Activated T-cell treated with anti-CD3 and anti-CD28 coated beads, Interleukin-2, amount 50 U/mL, for 4 hours (primary cell): ENCODE results near the gene NAALAD2. TPM values are rescaled to one million over a fixed set of nuclear protein-coding genes. Genes with fewer than 3 reads are reported as not detected.
"Not testable (repeated sequence)": the region's sequence is repeated elsewhere in the genome, so short reads cannot be mapped to it uniquely, and the experiment has no call there.

Experiments used
- ATAC-seq, 2 donors: fragments of 200-7000 bp; cut with Tn5 transposase; one replicate each; pipeline ENCODE4 v1.10.0; 2021
- DNase-seq: peaks from one replicate; pipeline ENCODE4 v3.0.0-alpha.2; 2020
- H3K27me3 Mint-ChIP-seq: one replicate; pipeline ENCODE4 v1.8.0; 2021; ENCODE audit warnings: low read depth, mixed read lengths
- H3K36me3 Mint-ChIP-seq: one replicate; pipeline ENCODE4 v1.8.0; 2022; ENCODE audit warnings: mixed read lengths; ENCODE audit not compliant: insufficient read depth
- H3K4me1 Mint-ChIP-seq: one replicate; pipeline ENCODE4 v1.8.0; 2021; ENCODE audit warnings: low read depth, mixed read lengths
- H3K4me3 Mint-ChIP-seq: one replicate; pipeline ENCODE4 v1.8.0; 2021; ENCODE audit warnings: mild to moderate bottlenecking, moderate library complexity, mixed read lengths
- H3K9me3 Mint-ChIP-seq: one replicate; pipeline ENCODE4 v1.8.0; 2021; ENCODE audit warnings: mixed read lengths
- total RNA-seq, 3 donors: library from RNA; stranded (reverse); gene quantifications; one replicate each; pipeline ENCODE4 v1.2.1, GENCODE V29; 2021

The NAALAD2 gene
- not detected for total RNA-seq

- no peaks in the 10 kb centered on the region for H3K36me3 Mint-ChIP-seq
- no peak for DNase-seq
- H3K4me3 Mint-ChIP-seq: peak within 1 kb of the TSS; percentile 13
- no peaks in the 10 kb centered on the region for H3K9me3 Mint-ChIP-seq
- no peak for ATAC-seq
- peaks cover 38% of the 10 kb centered on the region for H3K27me3 Mint-ChIP-seq
- H3K4me1 Mint-ChIP-seq: peaks cover 10% of the 10 kb centered on the region
Observed at GRCh38 chr11:90134478-90135003, at the start of gene NAALAD2. NAALAD2 (plus strand) TSS chr11:90134663; CDS start chr11:90134759, 96 bp downstream.

- H3K4me1 Mint-ChIP-seq, H3K9me3 Mint-ChIP-seq, DNase-seq, ATAC-seq, H3K36me3 Mint-ChIP-seq, H3K27me3 Mint-ChIP-seq, H3K4me3 Mint-ChIP-seq: not testable (repeated sequence)
Observed at GRCh38 chr11:90085650-90086049, 48.8 kb upstream of the NAALAD2 start, which contains the start of gene UBTFL1. UBTFL1 (plus strand) TSS chr11:90085950; CDS start chr11:90085950, 0 bp downstream.

GRCh38 chr11:90088731-90089130, 45.7 kb upstream of the NAALAD2 start:
- H3K4me3 Mint-ChIP-seq, ATAC-seq, H3K9me3 Mint-ChIP-seq, H3K36me3 Mint-ChIP-seq, H3K4me1 Mint-ChIP-seq, H3K27me3 Mint-ChIP-seq, DNase-seq: not testable (repeated sequence)

DNA sequence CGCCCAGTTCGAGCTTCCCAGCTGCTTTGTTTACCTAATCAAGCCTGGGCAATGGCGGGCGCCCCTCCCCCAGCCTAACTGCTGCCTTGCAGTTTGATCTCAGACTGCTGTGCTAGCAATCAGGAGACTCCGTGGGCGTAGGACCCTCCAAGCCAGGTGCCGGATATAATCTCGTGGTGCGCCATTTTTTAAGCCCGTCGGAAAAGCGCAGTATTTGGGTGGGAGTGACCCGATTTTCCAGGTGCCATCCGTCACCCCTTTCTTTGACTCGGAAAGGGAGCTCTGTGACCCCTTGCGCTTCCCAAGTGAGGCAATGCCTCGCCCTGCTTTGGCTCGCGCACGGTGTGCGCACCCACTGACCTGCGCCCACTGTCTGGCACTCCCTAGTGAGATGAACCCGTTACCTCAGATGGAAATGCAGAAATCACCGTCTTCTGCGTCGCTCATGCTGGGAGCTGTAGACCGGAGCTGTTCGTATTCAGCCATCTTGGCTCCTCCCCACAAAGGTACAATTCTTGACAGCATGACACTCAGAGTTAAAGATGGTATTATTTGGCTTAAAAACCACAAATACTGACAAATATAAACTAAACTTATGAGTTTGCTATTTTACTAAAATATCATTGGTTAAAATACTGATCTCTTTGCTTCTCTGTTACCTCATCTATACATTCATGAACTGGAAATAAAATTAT, 39.1 kb upstream of the NAALAD2 start:
- H3K27me3 Mint-ChIP-seq, H3K36me3 Mint-ChIP-seq, H3K4me3 Mint-ChIP-seq, H3K9me3 Mint-ChIP-seq, DNase-seq, ATAC-seq, H3K4me1 Mint-ChIP-seq: not testable (repeated sequence)

DNA sequence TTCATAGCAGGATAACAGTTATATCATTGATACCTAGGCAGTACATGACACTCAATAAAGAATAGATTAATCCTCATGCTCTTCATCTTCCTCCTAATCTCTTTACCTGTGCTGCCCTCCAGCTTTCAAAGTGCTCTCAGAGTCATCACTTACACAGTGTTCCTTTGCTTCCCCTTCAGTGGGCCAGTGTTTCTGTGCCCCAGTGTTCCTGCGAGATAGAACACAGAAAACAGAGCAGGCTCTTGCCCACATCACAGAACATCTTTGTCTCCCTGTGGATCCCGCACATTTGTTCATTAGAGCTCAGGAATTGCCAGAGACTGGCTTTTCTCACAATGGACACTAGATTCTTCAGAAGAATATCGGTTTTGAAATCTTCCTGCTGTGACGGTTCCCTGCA, 36.2 kb upstream of the NAALAD2 start:
- not testable (repeated sequence) for DNase-seq, H3K4me1 Mint-ChIP-seq, H3K27me3 Mint-ChIP-seq, H3K9me3 Mint-ChIP-seq, ATAC-seq, H3K4me3 Mint-ChIP-seq, H3K36me3 Mint-ChIP-seq

DNA sequence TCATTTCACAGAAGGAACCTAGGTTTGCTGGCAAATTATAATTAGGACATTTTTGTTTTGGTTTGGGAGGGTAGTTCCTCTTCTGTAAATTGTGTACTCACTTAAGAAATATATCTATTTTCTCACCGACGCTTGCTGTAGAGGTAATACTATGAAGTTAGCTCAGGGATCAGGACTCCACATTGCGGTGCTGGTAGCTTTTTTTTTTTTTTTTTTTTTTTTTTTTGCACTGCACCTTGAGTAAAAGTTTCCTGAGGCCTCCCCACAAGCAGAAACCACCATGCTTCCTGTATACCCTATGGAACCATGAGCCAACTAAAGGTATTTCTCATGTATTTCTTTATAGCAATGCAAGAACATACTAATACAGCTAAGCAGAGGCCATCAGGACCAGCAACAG, 34.0 kb upstream of the NAALAD2 start:
- no peaks in the 10 kb centered on the region for H3K36me3 Mint-ChIP-seq
- H3K9me3 Mint-ChIP-seq: no peaks in the 10 kb centered on the region
- H3K27me3 Mint-ChIP-seq: peaks cover 2% of the 10 kb centered on the region
- ATAC-seq: no peak
- DNase-seq: no peak
- no peak overlapping the region for H3K4me3 Mint-ChIP-seq
- no peaks in the 10 kb centered on the region for H3K4me1 Mint-ChIP-seq

- no peak overlapping the region for H3K4me3 Mint-ChIP-seq
- no peaks in the 10 kb centered on the region for H3K27me3 Mint-ChIP-seq
- DNase-seq (no peak), ATAC-seq (no peak)
- no peaks in the 10 kb centered on the region for H3K9me3 Mint-ChIP-seq
- H3K4me1 Mint-ChIP-seq: no peaks in the 10 kb centered on the region
- H3K36me3 Mint-ChIP-seq: no peaks in the 10 kb centered on the region
Observed at GRCh38 chr11:90113541-90113940, 20.9 kb upstream of the NAALAD2 start.

GRCh38 chr11:90120191-90120590, 14.3 kb upstream of the NAALAD2 start:
- ATAC-seq (no peak), DNase-seq (no peak)
- Mint-ChIP-seq H3K36me3 (no peaks in the 10 kb centered on the region), H3K9me3 (no peaks in the 10 kb centered on the region), H3K27me3 (no peaks in the 10 kb centered on the region), H3K4me3 (no peak overlapping the region), H3K4me1 (no peaks in the 10 kb centered on the region)

GRCh38 chr11:90124371-90124770, 10.1 kb upstream of the NAALAD2 start:
- Mint-ChIP-seq H3K36me3 (no peaks in the 10 kb centered on the region), H3K4me3 (no peak overlapping the region), H3K4me1 (no peaks in the 10 kb centered on the region), H3K9me3 (no peaks in the 10 kb centered on the region), H3K27me3 (no peaks in the 10 kb centered on the region)
- no peak for ATAC-seq
- no peak for DNase-seq

GRCh38 chr11:90124946-90125345, 9.5 kb upstream of the NAALAD2 start:
- Mint-ChIP-seq H3K4me1 (no peaks in the 10 kb centered on the region), H3K36me3 (no peaks in the 10 kb centered on the region), H3K4me3 (no peak overlapping the region), H3K27me3 (no peaks in the 10 kb centered on the region), H3K9me3 (no peaks in the 10 kb centered on the region)
- DNase-seq (no peak), ATAC-seq (no peak)

DNA sequence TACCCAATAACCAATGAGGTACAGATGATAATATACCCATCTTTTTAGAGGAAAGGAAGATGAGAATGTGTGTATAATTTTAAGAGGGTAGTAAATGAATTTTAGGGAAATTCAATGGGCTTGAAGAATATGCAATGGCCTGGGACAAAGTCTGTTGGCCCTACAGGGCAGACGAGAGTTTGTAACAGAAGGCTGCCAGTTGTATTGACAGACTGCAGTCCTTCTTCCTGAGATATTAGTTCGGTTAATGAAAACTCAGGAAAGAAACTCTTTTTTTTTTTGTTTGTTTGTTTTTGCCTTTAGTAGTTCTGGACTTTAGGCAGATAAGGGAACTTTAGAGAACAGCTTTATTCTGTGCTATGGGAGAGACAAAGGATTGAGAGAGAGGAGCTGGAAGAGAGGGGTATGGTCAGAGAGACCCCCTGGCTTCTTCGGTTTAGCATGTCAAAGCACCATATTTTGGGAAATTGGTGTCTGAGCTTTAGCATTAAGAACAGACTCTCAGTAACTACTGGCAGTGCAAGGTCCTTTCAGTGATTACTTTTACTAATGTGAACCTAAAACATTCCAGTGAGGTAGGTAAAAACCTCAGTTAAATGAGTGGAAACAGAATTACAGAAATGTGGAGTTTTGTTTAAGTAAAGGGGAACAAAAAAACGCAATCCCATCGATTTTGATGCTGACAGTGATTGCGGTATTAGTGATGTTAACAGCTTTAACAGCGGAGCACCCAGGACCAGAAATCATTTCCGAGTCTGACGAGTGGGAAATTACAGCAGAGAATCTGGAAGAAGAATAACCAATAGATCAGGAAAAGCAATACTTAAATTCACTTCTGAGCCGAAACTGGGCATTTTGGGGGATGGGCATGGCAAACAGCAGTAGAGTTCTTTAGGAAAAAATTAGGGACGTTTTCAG, 644 bp upstream of the NAALAD2 start:
- H3K4me1 Mint-ChIP-seq: peaks cover 10% of the 10 kb centered on the region
- H3K27me3 Mint-ChIP-seq: peaks cover 38% of the 10 kb centered on the region
- DNase-seq: no peak
- no peak overlapping the region for H3K4me3 Mint-ChIP-seq
- ATAC-seq: no peak
- no peaks in the 10 kb centered on the region for H3K36me3 Mint-ChIP-seq
- no peaks in the 10 kb centered on the region for H3K9me3 Mint-ChIP-seq

DNA sequence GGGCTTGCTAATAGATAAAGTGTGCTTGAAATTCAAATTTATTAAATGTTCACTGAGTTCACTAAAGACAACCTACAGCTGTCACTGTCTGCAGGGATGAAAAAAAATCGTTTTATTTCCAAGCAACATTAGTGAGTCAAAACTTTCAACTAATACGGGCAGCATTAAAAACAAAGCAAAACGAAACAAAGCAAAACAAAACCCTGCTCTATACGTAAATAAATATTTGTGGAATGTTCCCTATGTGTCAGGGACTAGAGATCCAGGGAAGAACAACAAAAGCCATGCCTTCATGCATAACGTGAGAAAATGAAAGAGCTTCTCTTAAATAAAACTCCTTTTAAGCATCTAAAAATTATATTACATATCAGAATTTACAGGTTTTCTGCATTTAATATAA, 553 bp downstream of the NAALAD2 start:
- H3K4me3 Mint-ChIP-seq: peak overlapping the region; percentile 13
- no peaks in the 10 kb centered on the region for H3K36me3 Mint-ChIP-seq
- ATAC-seq (no peak), DNase-seq (no peak)
- H3K27me3 Mint-ChIP-seq: peaks cover 38% of the 10 kb centered on the region
- H3K4me1 Mint-ChIP-seq: peaks cover 10% of the 10 kb centered on the region
- H3K9me3 Mint-ChIP-seq: no peaks in the 10 kb centered on the region

GRCh38 chr11:90148900-90149299, 14.4 kb downstream of the NAALAD2 start:
- no peaks in the 10 kb centered on the region for H3K4me1 Mint-ChIP-seq
- H3K27me3 Mint-ChIP-seq: peaks cover 9% of the 10 kb centered on the region

DNA sequence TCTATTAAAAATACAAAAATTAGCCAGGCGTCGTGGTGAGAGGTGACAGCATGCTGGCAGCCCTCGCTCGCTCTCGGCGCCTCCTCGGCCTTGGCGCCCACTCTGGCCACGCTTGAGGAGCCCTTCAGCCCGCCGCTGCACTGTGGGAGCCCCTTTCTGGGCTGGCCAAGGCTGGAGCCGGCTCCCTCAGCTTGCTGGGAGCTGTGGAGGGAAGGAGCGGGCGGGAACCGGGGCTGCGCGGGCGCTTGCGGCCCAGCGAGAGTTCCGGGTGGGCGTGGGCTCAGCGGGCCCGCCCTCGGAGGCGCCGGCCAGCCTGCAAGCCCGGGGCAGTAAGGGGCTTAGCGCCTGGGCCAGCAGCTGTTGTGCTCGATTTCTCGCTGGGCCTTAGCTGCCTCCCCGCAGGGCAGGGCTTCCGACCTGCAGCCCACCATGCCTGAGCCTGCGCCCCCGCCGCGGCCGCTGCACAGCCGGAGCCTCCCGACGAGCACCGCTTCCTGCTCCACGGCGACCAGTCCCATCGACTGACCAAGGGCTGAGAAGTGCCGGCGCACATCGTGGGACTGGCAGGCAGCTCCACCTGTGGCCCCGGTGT, 32.6 kb downstream of the NAALAD2 start:
- DNase-seq, ATAC-seq, H3K36me3 Mint-ChIP-seq, H3K9me3 Mint-ChIP-seq, H3K27me3 Mint-ChIP-seq, H3K4me1 Mint-ChIP-seq, H3K4me3 Mint-ChIP-seq: not testable (repeated sequence)

More at GRCh38 chr11:90148900-90149299, 14.4 kb downstream of the NAALAD2 start:
- ATAC-seq: no peak
- Mint-ChIP-seq H3K4me3 (no peak overlapping the region), H3K9me3 (no peaks in the 10 kb centered on the region), H3K36me3 (no peaks in the 10 kb centered on the region)
- no peak for DNase-seq
